Right renal cortex interstitium (tissue), 3 donors: ENCODE measurements around the gene KLK14. TPM values are rescaled to one million over a fixed set of nuclear protein-coding genes. Genes with fewer than 3 reads are reported as not detected.

ENCODE experiments used
- DNase-seq, 3 donors: peaks; one replicate each; pipeline ENCODE4 v3.0.0-alpha.2; 2013; ENCODE audit warnings: low read depth in 3 of 3, low spot score in 2 of 3
- polyA plus RNA-seq, 3 donors: library from polyadenylated mRNA; unstranded; fragments of 120-200 nt; gene quantifications; one replicate each; pipeline ENCODE4 v1.2.1, GENCODE V29; 2013; ENCODE audit not compliant: insufficient read length in 3 of 3

KLK14 gene
- polyA plus RNA-seq, 3 donors: 0.14 to 0.17 (median 0.15) TPM

GRCh38 chr19:51055866-51056265 lies 26.8 kb downstream of the KLK14 start:
- DNase-seq: no peak

- no peak for DNase-seq
Observed at GRCh38 chr19:51047031-51047335, 35.7 kb downstream of the KLK14 start.

DNA sequence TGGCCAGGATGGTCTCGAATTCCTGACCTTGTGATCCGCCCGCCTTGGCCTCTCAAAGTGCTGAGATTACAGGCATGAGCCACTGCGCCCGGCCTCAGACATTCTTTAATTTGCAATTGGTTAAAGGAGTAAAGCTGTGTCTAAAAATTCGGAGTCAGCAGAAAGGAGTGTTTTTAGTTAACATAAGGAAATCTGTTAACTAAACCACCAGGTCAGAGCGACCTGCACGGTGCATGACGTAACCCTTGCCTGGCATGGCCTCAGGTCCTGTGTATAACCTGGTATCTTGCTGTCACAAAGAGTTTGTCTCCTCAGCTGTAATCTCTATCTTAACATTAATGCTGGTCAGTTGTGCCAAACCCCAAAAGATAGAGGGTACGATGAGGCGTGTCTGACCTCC lies 38.4 kb downstream of the KLK14 start:
- no peak for DNase-seq

DNA sequence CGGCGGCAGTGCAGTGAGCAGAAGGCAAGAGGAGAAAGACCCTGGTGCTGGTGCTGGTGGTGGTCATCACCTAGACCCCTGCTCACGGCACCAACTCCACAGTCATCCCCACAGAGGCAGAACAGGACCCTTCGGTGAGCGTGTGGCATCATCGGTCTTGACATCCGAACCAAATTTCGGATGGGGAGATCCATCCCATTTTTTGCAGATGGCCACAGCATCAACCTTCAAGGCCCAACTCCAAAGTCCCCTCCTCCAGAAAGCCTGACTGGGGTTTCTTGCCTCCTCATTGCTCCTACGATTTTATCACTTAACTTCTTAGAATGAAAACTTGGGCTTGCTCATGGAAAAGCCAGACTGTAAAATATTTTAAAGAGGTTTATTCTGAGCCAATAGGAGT lies 39.2 kb downstream of the KLK14 start:
- no peak for DNase-seq

GRCh38 chr19:51040151-51040550 lies 42.5 kb downstream of the KLK14 start:
- DNase-seq: no peak

GRCh38 chr19:51036519-51036918 lies 46.2 kb downstream of the KLK14 start:
- no peak for DNase-seq

GRCh38 chr19:51034704-51035103 lies 48.0 kb downstream of the KLK14 start, which contains the start of gene KLK12:
TSS of gene KLK12 (minus strand) at chr19:51035002. CDS start at chr19:51034621, 381 bp downstream.
- no peak for DNase-seq

DNA sequence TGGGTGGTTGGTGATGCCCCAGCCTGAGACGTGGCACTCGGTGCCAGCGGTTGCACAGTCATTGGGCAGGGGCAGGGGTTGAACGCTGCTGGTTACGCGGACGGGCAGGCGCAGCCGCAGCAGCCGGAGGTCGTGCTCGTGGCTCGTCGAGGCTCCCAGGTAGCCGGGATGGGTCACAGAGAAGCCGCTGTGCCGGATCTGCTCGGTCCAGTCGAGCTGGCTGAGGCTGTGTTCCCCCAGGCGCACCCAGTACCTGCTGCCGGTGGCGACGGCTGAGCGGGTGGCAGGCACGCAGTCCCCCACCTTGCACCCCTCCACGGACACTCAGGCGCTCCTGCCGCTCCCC lies 50.8 kb downstream of the KLK14 start:
- DNase-seq: no peak

DNA sequence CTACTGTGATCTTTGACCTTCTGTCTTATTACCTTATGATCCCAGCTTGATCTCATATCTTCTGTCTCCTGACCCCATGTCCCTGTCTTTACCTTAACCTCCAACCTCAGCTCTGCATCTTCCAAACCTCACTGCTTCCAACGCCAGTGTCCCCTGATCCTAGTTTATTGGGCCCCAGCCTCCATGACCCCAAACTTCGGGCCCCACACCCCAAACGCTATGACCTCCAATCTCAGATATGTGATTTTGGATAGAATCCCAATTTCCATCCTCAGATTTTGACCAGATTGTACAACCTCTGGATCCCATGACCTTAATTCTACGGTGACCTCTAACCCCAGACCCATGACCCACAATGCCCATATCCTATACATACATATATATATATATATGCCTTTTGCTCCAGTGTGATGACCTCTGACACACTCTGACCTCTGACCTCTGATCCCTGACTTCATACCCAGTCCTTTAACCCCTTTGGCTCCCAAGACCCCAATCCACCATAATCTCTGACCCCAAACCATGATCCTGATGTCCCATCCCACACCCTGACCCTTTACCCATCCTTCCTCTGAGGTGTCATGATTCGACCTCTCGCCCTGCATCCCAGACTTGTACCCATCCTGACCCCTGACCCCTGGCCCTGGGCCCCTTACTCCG lies 51.3 kb downstream of the KLK14 start:
- DNase-seq: no peak

DNA sequence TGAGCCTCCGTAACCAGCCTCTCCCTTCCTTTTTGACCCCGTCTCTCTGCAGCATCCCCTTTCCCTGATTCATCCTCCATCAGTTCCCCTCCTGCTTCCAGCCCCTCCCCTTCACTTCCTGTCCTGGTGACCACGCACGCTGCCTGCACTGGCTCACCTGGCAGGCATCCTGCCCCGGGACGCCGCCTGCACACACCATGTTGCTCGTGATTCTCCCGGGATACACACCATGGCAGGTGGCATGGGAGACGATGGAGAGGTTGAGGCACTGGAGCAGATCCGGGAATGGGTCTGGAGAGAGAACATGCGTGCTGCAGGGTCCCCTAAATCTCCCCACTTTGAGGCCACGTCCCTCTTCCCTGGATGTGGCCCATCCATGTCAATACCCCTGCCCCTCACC lies 52.1 kb downstream of the KLK14 start:
- no peak for DNase-seq

DNA sequence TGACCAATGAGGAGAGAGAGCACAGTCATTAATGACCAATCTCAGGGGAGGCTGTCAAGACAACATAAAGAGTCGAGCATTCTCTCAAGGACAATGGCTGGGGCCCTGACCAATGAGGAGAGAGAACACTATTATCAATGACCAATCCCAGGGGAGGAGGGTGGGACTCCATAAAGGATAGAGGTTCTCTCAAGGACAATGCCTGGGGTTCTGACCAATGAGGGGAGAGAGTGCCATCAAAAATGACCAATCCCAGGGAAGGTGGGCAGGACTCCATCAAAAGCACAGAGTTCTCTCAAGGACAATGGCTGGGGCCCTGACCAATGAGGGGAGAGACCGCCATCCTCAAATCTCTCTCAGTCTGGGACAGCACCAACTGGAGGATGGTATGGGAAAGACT lies 53.0 kb downstream of the KLK14 start:
- DNase-seq: no peak

Other genes starting within 250 kb of the KLK14 start
- not detected for gene KLK15, start 249.3 kb downstream of the KLK14 start, polyA plus RNA-seq
- gene KLK3, start 228.0 kb downstream of the KLK14 start, polyA plus RNA-seq: under 1 TPM; 0.24 to 0.53 (median 0.42) TPM
- gene KLK2, start 209.4 kb downstream of the KLK14 start, polyA plus RNA-seq: under 1 TPM; 0.18 to 0.22 (median 0.21) TPM
- not detected for gene KLK4, start 171.5 kb downstream of the KLK14 start, polyA plus RNA-seq
- gene KLK5, start 129.8 kb downstream of the KLK14 start, polyA plus RNA-seq: 1 to 10 TPM; 1.6 to 2.7 (median 2.0) TPM
- 10 to 100 TPM; 34.4 to 49.0 (median 41.2) TPM for gene KLK6, start 113.3 kb downstream of the KLK14 start, polyA plus RNA-seq
- 1 to 10 TPM; 4.0 to 9.4 (median 5.5) TPM for gene KLK7, start 99.0 kb downstream of the KLK14 start, polyA plus RNA-seq
- gene KLK8, start 81.3 kb downstream of the KLK14 start, polyA plus RNA-seq: 1 to 10 TPM; 1.2 to 1.9 (median 1.4) TPM
- gene KLK10, start 63.2 kb downstream of the KLK14 start, polyA plus RNA-seq: under 1 TPM; 0.15 to 0.19 (median 0.18) TPM
- under 1 TPM; 0.16 to 0.24 (median 0.22) TPM for gene KLK11, start 56.3 kb downstream of the KLK14 start, polyA plus RNA-seq
- gene KLK12, start 47.9 kb downstream of the KLK14 start, polyA plus RNA-seq: not detected
- under 1 TPM; 0.33 to 0.72 (median 0.62) TPM for gene KLK13, start 17.8 kb downstream of the KLK14 start, polyA plus RNA-seq
- 1 to 10 TPM; 2.2 to 2.8 (median 2.4) TPM for gene CTU1, start 25.5 kb upstream of the KLK14 start, polyA plus RNA-seq
- 1 to 10 TPM; 1.3 to 1.6 (median 1.3) TPM for gene SIGLEC9, start 42.0 kb upstream of the KLK14 start, polyA plus RNA-seq
- under 1 TPM; 0.36 to 0.74 (median 0.42) TPM for gene SIGLEC7, start 59.4 kb upstream of the KLK14 start, polyA plus RNA-seq
- 1 to 10 TPM; 1.2 to 1.6 (median 1.5) TPM for gene CD33, start 142.2 kb upstream of the KLK14 start, polyA plus RNA-seq
- gene SIGLECL1, start 168.2 kb upstream of the KLK14 start, polyA plus RNA-seq: not detected
- gene IGLON5, start 228.8 kb upstream of the KLK14 start, polyA plus RNA-seq: 1 to 10 TPM; 2.7 to 3.7 (median 3.2) TPM